VCaP (cell line): Measurements from ENCODE around the gene NCOA5.

ENCODE experiments used
- H3K27ac ChIP-seq: fragments of 450-650 bp; 2 replicates; pipeline ENCODE4 v1.5.1; 2017
- CTCF ChIP-seq: fragments of 450-650 bp; conservative IDR thresholded peaks from 2 replicates; pipeline ENCODE4 v1.5.1; 2017; ENCODE audit warnings: mild to moderate bottlenecking, moderate library complexity

NCOA5 gene

GRCh38 chr20:46085179-46085851 lies 4.4 kb downstream of the NCOA5 start:
- no peak for TF ChIP-seq CTCF
- no peak overlapping the region for H3K27ac ChIP-seq

- H3K27ac ChIP-seq, result no peak overlapping the region
Measured at GRCh38 chr20:46084805-46085178, 5.0 kb downstream of the NCOA5 start.

DNA sequence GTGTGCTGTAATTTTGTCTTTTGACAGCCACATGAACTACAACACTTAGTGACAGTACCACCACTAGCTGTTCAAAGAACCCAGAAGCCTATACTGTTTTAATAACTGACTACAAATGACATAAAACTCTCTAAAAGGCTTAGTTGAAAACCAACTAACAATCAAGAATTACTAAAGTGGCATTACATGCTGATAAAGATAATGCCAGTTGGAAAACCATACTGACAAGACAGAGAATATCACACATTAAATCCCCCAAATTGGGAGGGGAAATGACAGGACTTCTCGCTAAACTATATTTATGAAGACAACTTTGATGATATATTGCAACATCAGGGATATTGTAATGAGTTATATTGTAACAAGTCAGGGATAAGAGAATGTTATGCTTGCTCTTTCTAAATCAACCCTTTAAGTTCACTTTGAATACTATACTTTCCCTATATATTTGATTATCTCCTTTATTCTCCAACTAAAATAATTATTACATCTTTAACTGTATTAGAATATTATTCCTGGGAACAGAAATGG lies 6.2 kb downstream of the NCOA5 start:
- no peak overlapping the region for H3K27ac ChIP-seq
- no peak for TF ChIP-seq CTCF

More at GRCh38 chr20:46084805-46085178, 5.0 kb downstream of the NCOA5 start:
- TF ChIP-seq CTCF, result no peak

DNA sequence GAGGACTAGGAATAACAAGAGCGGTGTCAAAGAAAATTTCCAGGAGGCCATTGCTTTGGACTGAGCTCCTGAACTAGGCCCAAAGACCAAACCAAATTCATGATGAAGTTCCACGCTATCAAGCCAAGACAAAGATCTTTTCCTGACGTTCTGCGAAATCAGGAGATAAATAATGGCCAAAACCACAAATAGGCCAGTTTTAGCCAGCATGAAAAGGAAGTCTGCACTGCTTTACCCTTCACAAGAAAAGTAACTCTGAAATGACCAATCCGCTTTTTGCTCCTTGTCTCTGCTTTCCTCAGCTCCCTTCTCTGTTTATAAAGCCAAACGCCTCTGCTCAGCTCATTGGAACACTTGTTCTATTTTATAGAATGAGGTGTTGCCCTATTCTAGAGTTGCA lies 6.7 kb downstream of the NCOA5 start:
- no peak overlapping the region for H3K27ac ChIP-seq
- no peak for TF ChIP-seq CTCF

DNA sequence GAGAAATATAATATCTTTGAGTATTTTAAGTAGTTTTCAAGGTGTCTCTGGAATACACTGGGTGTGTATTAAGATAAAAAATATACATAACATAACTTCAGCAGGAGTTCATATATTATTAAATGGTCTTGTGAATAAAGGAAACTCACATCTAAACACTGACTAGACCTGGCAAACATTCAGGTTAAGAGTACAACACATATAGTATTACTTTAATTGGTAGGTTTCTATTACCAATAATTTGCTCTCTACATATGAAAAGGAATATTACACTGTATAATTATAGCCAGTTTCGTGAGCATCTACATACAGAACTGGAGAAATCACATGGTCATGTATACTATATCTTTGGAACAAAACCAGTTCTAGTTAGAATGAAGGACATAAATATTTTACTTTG lies 8.7 kb downstream of the NCOA5 start:
- no peak for TF ChIP-seq CTCF

GRCh38 chr20:46078954-46079353 lies 10.8 kb downstream of the NCOA5 start:
- no peak overlapping the region for H3K27ac ChIP-seq
- no peak for TF ChIP-seq CTCF

More for the DNA sequence above, 8.7 kb downstream of the NCOA5 start:
- H3K27ac ChIP-seq, result no peak overlapping the region

- H3K27ac ChIP-seq, result no peak overlapping the region
- TF ChIP-seq CTCF, result no peak
Measured at GRCh38 chr20:46077642-46078305, 12.0 kb downstream of the NCOA5 start.
